Measurements from ENCODE around the gene KNG1. TPM values are rescaled to one million over a fixed set of nuclear protein-coding genes. Genes with fewer than 3 reads are reported as not detected.
"Not testable (repeated sequence)": the region's sequence is repeated elsewhere in the genome, so short reads cannot be mapped to it uniquely, and the experiment has no call there.

The KNG1 gene
- total RNA-seq, 1 experiment from 2014 or later: not detected

DNA sequence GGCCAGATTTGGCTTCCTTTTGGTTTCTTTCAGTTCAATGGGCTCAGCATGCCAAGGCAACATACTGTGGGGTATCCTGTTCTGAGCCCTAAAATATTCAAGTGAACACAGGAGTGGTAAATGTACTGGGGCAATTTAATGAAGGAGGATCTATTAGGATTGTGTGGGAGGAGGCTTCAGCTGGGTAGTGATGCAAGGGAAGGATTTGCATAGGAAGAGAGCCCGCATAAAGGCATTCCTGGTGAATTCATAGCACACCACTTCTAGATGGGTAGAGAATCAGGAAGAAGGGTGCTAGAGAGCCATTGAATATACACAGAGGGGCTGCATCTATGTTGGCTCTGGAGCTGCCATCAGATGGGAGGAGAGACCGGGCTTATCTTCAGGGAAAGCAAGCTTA, 20.6 kb upstream of the KNG1 start:
- Histone ChIP-seq H3K4me3 (ENCODE audit: low read depth, low read length, poor library complexity, severe bottlenecking) (no peak overlapping the region), H3K27me3 (replicated peaks; ENCODE audit: insufficient read depth, low read depth, low read length, poor library complexity) (no peaks in the 10 kb centered on the region), H3K36me3 (ENCODE audit: insufficient read depth, low read length, poor library complexity, severe bottlenecking) (no peaks in the 10 kb centered on the region), H3K9me3 (ENCODE audit: low read depth, low read length, poor library complexity, severe bottlenecking) (no peaks in the 10 kb centered on the region), H3K27ac (ENCODE audit: low read depth, low read length, poor library complexity, severe bottlenecking) (no peak overlapping the region), H3K4me1 (ENCODE audit: insufficient read depth, low read length, poor library complexity, severe bottlenecking) (no peaks in the 10 kb centered on the region)
- intact Hi-C loops (cut with micrococcal nuclease; ENCODE audit: unreplicated experiment): no loop called here
- TF ChIP-seq EZH2 (IDR thresholded peaks at IDR 0.05; ENCODE audit: borderline replicate concordance, low read depth, low read length, poor library complexity, severe bottlenecking) (no peak), CTCF (conservative IDR thresholded peaks at IDR 0.05; ENCODE audit: low read depth, low read length) (no peak)
- ChIA-PET POLR2A (ENCODE audit: low non-redundant PET) (interaction anchor here (0.6 kb wide), 1 partner anchor 10 kb away, joined by 7 read pairs; no protein-coding TSS in a partner anchor), CTCF (no interaction called here)
- DNase-seq (ENCODE audit: low spot score): no peak
- no TSS peak for BruUV-seq (replicated peaks)

- ChIA-PET POLR2A (ENCODE audit: low non-redundant PET) (no interaction called here), CTCF (interaction anchor here (0.6 kb wide), 1 partner anchor 122 kb away, joined by 3 read pairs; no protein-coding TSS in a partner anchor)
- Histone ChIP-seq H3K4me3 (ENCODE audit: low read depth, low read length, poor library complexity, severe bottlenecking) (no peak overlapping the region), H3K36me3 (ENCODE audit: insufficient read depth, low read length, poor library complexity, severe bottlenecking) (no peaks in the 10 kb centered on the region), H3K27ac (ENCODE audit: low read depth, low read length, poor library complexity, severe bottlenecking) (no peak overlapping the region), H3K4me1 (ENCODE audit: insufficient read depth, low read length, poor library complexity, severe bottlenecking) (no peaks in the 10 kb centered on the region), H3K27me3 (replicated peaks; ENCODE audit: insufficient read depth, low read depth, low read length, poor library complexity) (no peaks in the 10 kb centered on the region), H3K9me3 (ENCODE audit: low read depth, low read length, poor library complexity, severe bottlenecking) (no peaks in the 10 kb centered on the region)
- intact Hi-C loops (cut with micrococcal nuclease; ENCODE audit: unreplicated experiment): no loop called here
- TF ChIP-seq CTCF (conservative IDR thresholded peaks at IDR 0.05; ENCODE audit: low read depth, low read length) (no peak), EZH2 (IDR thresholded peaks at IDR 0.05; ENCODE audit: borderline replicate concordance, low read depth, low read length, poor library complexity, severe bottlenecking) (no peak)
- BruUV-seq (replicated peaks): no TSS peak
- no peak for DNase-seq (ENCODE audit: low spot score)
These were observed 19.6 kb upstream of the KNG1 start for GRCh38 chr3:186697510-186697909.

GRCh38 chr3:186700267-186700666, 16.9 kb upstream of the KNG1 start:
- no TSS peak for BruUV-seq (replicated peaks)
- POLR2A ChIA-PET (ENCODE audit: low non-redundant PET): no interaction called here
- Histone ChIP-seq H3K9me3 (ENCODE audit: low read depth, low read length, poor library complexity, severe bottlenecking) (no peaks in the 10 kb centered on the region), H3K4me1 (ENCODE audit: insufficient read depth, low read length, poor library complexity, severe bottlenecking) (no peaks in the 10 kb centered on the region), H3K4me3 (ENCODE audit: low read depth, low read length, poor library complexity, severe bottlenecking) (no peak overlapping the region), H3K27me3 (replicated peaks; ENCODE audit: insufficient read depth, low read depth, low read length, poor library complexity) (no peaks in the 10 kb centered on the region), H3K36me3 (ENCODE audit: insufficient read depth, low read length, poor library complexity, severe bottlenecking) (no peaks in the 10 kb centered on the region), H3K27ac (ENCODE audit: low read depth, low read length, poor library complexity, severe bottlenecking) (no peak overlapping the region)
- no peak for DNase-seq (ENCODE audit: low spot score)
- intact Hi-C loops (cut with micrococcal nuclease; ENCODE audit: unreplicated experiment): no loop called here
- CTCF ChIA-PET: no interaction called here
- TF ChIP-seq EZH2 (IDR thresholded peaks at IDR 0.05; ENCODE audit: borderline replicate concordance, low read depth, low read length, poor library complexity, severe bottlenecking): no peak
- no peak for TF ChIP-seq CTCF (conservative IDR thresholded peaks at IDR 0.05; ENCODE audit: low read depth, low read length)

DNA sequence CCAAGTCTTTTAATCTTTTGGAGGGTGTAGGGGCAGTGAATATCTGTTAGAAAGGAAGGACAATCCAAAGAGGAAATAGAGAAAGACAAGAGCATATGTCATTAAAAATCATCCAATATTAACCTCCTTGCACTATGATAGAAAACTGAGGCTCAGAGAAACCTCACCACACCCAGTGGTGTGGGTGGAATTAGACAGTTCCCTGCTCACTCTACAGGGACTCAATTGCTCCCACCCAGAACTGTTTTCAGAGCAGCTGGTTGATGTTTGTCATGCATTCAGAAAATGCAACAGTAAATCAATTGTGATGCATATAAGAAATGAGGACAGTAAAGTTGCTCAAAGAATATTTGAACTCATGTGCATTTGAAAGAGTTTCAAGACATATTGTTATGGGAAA, 14.7 kb upstream of the KNG1 start:
- H3K4me3 ChIP-seq (ENCODE audit: low read depth, low read length, poor library complexity, severe bottlenecking); H3K36me3 ChIP-seq (ENCODE audit: insufficient read depth, low read length, poor library complexity, severe bottlenecking); CTCF ChIA-PET; intact Hi-C loops (cut with micrococcal nuclease; ENCODE audit: unreplicated experiment); H3K4me1 ChIP-seq (ENCODE audit: insufficient read depth, low read length, poor library complexity, severe bottlenecking); H3K27me3 ChIP-seq (replicated peaks; ENCODE audit: insufficient read depth, low read depth, low read length, poor library complexity); DNase-seq (ENCODE audit: low spot score); H3K27ac ChIP-seq (ENCODE audit: low read depth, low read length, poor library complexity, severe bottlenecking); BruUV-seq (replicated peaks); POLR2A ChIA-PET (ENCODE audit: low non-redundant PET); H3K9me3 ChIP-seq (ENCODE audit: low read depth, low read length, poor library complexity, severe bottlenecking): not testable (repeated sequence)

Measured in A673 (cell line).